HEK293T (cell line): ENCODE data around the gene MEF2A.

ENCODE experiments used
- BHLHE40 ChIP-seq: fragments of 450-650 bp; IDR thresholded peaks from 2 replicates; pipeline ENCODE4 v1.6.1; 2016; ENCODE audit warnings: mild to moderate bottlenecking, moderate library complexity, borderline replicate concordance
- ELF4 ChIP-seq: fragments of 450-650 bp; IDR thresholded peaks from 2 replicates; pipeline ENCODE4 v1.6.1; 2017; ENCODE audit warnings: antibody characterized with exemption
- FOXM1 ChIP-seq: fragments of 450-650 bp; IDR thresholded peaks from 2 replicates; pipeline ENCODE4 v1.6.1; 2017; ENCODE audit warnings: mild to moderate bottlenecking, borderline replicate concordance
- L3MBTL2 ChIP-seq: fragments of 450-650 bp; conservative IDR thresholded peaks from 2 replicates; pipeline ENCODE4 v1.6.1; 2016; ENCODE audit warnings: mild to moderate bottlenecking
- NFRKB ChIP-seq: fragments of 450-650 bp; IDR thresholded peaks from 2 replicates; pipeline ENCODE4 v1.6.1; 2016; ENCODE audit warnings: mild to moderate bottlenecking, moderate library complexity
- SP1 ChIP-seq: fragments of 450-650 bp; IDR thresholded peaks from 2 replicates; pipeline ENCODE4 v1.6.1; 2017
- SUZ12 ChIP-seq: fragments of 450-650 bp; IDR thresholded peaks from 2 replicates; pipeline ENCODE4 v1.6.1; 2016; ENCODE audit warnings: mild to moderate bottlenecking

- TF ChIP-seq SP1 = no peak
- no peak for TF ChIP-seq SUZ12
- TF ChIP-seq BHLHE40 = no peak
- TF ChIP-seq FOXM1 = no peak
- no peak for TF ChIP-seq L3MBTL2
- no peak for TF ChIP-seq NFRKB
- TF ChIP-seq ELF4 = no peak
Measured at GRCh38 chr15:99604865-99605264, 39.1 kb downstream of the MEF2A start.
